HepG2 (cell line): ENCODE data around the gene RNF182. TPM values are rescaled to one million over a fixed set of nuclear protein-coding genes. Genes with fewer than 3 reads are reported as not detected.

Source experiments
- ATAC-seq: fragments of 200-7000 bp; cut with Tn5 transposase; 3 replicates; pipeline ENCODE4 v1.9.1; 2020; ENCODE audit warnings: mild to moderate bottlenecking, moderate library complexity
- BruUV-seq: library from RNA; stranded (reverse); fragments of 400-500 nt; replicated peaks from 2 replicates; lab custom pipeline; 2021; lab: Mats Ljungman, UMichigan
- CTCF ChIA-PET: fragments of 300-600 bp; formaldehyde crosslinking; extraction: SDS; loops from one replicate; lab custom pipeline; 2021; ENCODE audit warnings: low total read pairs, inconsistent platforms, low intra/inter-chr PET ratio; lab: Yijun Ruan, JAX
- POLR2A ChIA-PET: fragments of 350-600 bp; sonication (Branson Sonifier 250); formaldehyde crosslinking; loops from one replicate; lab custom pipeline; 2020; ENCODE audit warnings: antibody characterized with exemption, inconsistent platforms; lab: Yijun Ruan, JAX
- DNase-seq: peaks from one replicate; pipeline ENCODE4 v3.0.0-alpha.2; 2015; ENCODE audit warnings: low spot score
- FAIRE-seq: peaks from 3 replicates; lab custom pipeline; 2011; peaks lifted over from hg19 to GRCh38; lab: Jason Lieb, UNC
- H2AFZ ChIP-seq: one replicate; pipeline ENCODE4 v1.6.1; 2011; ENCODE audit warnings: low read length, inconsistent platforms
- H3K27ac ChIP-seq: fragments of 300-600 bp; 3 replicates; pipeline ENCODE4 v1.8.0; 2011; ENCODE audit warnings: mixed run types, mild to moderate bottlenecking, mixed read lengths, low read length, inconsistent platforms; ENCODE audit not compliant: insufficient read depth; ENCODE audit errors: extremely low read length
- H3K27me3 ChIP-seq, 2 experiments: fragments of 200-600 bp in 1 of 2; 2 replicates in 1 of 2; 3 replicates in 1 of 2; pipeline versions ENCODE4 v1.6.0 to v1.8.0; 2011; ENCODE audit warnings: low read length in 2 of 2, mild to moderate bottlenecking in 2 of 2, moderate library complexity in 2 of 2, inconsistent platforms in 1 of 2; ENCODE audit not compliant: insufficient read depth in 2 of 2, control insufficient read depth in 1 of 2
- H3K36me3 ChIP-seq, 2 experiments: fragments of 200-600 bp in 1 of 2; replicated peaks in 1 of 2; 2 replicates in 1 of 2; 3 replicates in 1 of 2; pipeline versions ENCODE4 v1.5.1 to v1.8.0; 2011; ENCODE audit warnings: low read length in 2 of 2, inconsistent platforms in 1 of 2; ENCODE audit not compliant: insufficient read depth in 2 of 2, control insufficient read depth in 1 of 2
- H3K4me1 ChIP-seq: 2 replicates; pipeline ENCODE4 v1.5.1; 2012; ENCODE audit warnings: low read length, inconsistent platforms; ENCODE audit not compliant: insufficient read depth
- H3K4me2 ChIP-seq: 2 replicates; pipeline ENCODE4 v1.6.0; 2011; ENCODE audit warnings: low read depth, low read length, inconsistent platforms
- H3K4me3 ChIP-seq, 3 experiments: fragments of 200-600 bp in 1 of 3; sonication (generic), shearing (Covaris generic) in 1 of 3; replicated peaks in 1 of 3; 2 replicates each; pipeline ENCODE4 v1.5.1; 2011 to 2016; ENCODE audit warnings: low read length in 3 of 3, inconsistent platforms in 2 of 3, low read depth in 2 of 3, mild to moderate bottlenecking in 2 of 3, control low read depth in 1 of 3, mixed read lengths in 1 of 3; ENCODE audit not compliant: insufficient read depth in 1 of 3
- H3K79me2 ChIP-seq: one replicate; pipeline ENCODE4 v1.6.1; 2011; ENCODE audit warnings: low read length, inconsistent platforms; ENCODE audit not compliant: insufficient read depth
- H3K9ac ChIP-seq: 2 replicates; pipeline ENCODE4 v1.6.0; 2011; ENCODE audit warnings: mild to moderate bottlenecking, low read depth, low read length, inconsistent platforms; ENCODE audit not compliant: insufficient read depth
- H3K9me3 ChIP-seq: 2 replicates; pipeline ENCODE4 v1.5.1; 2012; ENCODE audit warnings: mild to moderate bottlenecking, low read length
- H4K20me1 ChIP-seq: 2 replicates; pipeline ENCODE4 v1.6.0; 2011; ENCODE audit warnings: inconsistent platforms, mild to moderate bottlenecking, low read length, moderate library complexity; ENCODE audit not compliant: insufficient read depth
- E2F5 ChIP-seq: sonication (generic); formaldehyde crosslinking; conservative IDR thresholded peaks from 2 replicates; pipeline ENCODE4 v1.4.0; 2020; ENCODE audit warnings: missing genetic modification reagents
- HCFC1 ChIP-seq: fragments of 150-350 bp; IDR thresholded peaks from 2 replicates; pipeline ENCODE4 v1.6.1; 2014; ENCODE audit warnings: low read depth, low read length
- HMGXB3 ChIP-seq: sonication (generic); formaldehyde crosslinking; IDR thresholded peaks from 2 replicates; pipeline ENCODE4 v1.4.0; 2020; ENCODE audit warnings: missing genetic modification reagents, borderline replicate concordance
- HOXA3 ChIP-seq: sonication (generic); formaldehyde crosslinking; IDR thresholded peaks from 2 replicates; pipeline ENCODE4 v1.5.0; 2020; ENCODE audit warnings: missing genetic modification reagents
- NFE2L1 ChIP-seq: sonication (generic); formaldehyde crosslinking; IDR thresholded peaks from 2 replicates; pipeline ENCODE4 v1.4.0; 2020; ENCODE audit warnings: missing genetic modification reagents, mild to moderate bottlenecking, borderline replicate concordance
- POLR2A ChIP-seq, 2 experiments: IDR thresholded peaks; 2 replicates each; pipeline ENCODE4 v1.6.1; 2011; ENCODE audit warnings: low read depth in 2 of 2, low read length in 2 of 2, mild to moderate bottlenecking in 1 of 2, moderate library complexity in 1 of 2; ENCODE audit not compliant: insufficient read depth in 1 of 2
- PRMT3 ChIP-seq: sonication (generic); formaldehyde crosslinking; IDR thresholded peaks from 2 replicates; pipeline ENCODE4 v1.8.1; 2022; ENCODE audit warnings: low read depth, mild to moderate bottlenecking, moderate library complexity, missing genetic modification reagents, borderline replicate concordance
- RBM39 ChIP-seq: fragments of 200-400 bp; formaldehyde crosslinking; IDR thresholded peaks from one replicate; pipeline ENCODE4 v1.6.1; 2018; ENCODE audit warnings: antibody characterized with exemption, mild to moderate bottlenecking, low read depth, low read length; ENCODE audit not compliant: poor library complexity, severe bottlenecking
- REL ChIP-seq: sonication (generic); formaldehyde crosslinking; conservative IDR thresholded peaks from 2 replicates; pipeline ENCODE4 v1.8.0; 2022; ENCODE audit warnings: mild to moderate bottlenecking, missing genetic modification reagents, moderate library complexity
- SSRP1 ChIP-seq: IDR thresholded peaks from 2 replicates; pipeline ENCODE4 v1.6.1; 2016; ENCODE audit warnings: control low read depth
- THAP9 ChIP-seq: sonication (generic); formaldehyde crosslinking; IDR thresholded peaks from 2 replicates; pipeline ENCODE4; 2020; ENCODE audit warnings: missing genetic modification reagents, mild to moderate bottlenecking, borderline replicate concordance
- TRIM22 ChIP-seq: fragments of 450-650 bp; IDR thresholded peaks from 2 replicates; pipeline ENCODE4 v1.6.1; 2017
- ZNF552 ChIP-seq: sonication (generic); formaldehyde crosslinking; IDR thresholded peaks from 2 replicates; pipeline ENCODE4 v1.9.0; 2022; ENCODE audit warnings: missing genetic modification reagents, mild to moderate bottlenecking, borderline replicate concordance
- ZNF564 ChIP-seq: sonication (generic); formaldehyde crosslinking; IDR thresholded peaks from 2 replicates; pipeline ENCODE4 v1.8.1; 2023; ENCODE audit warnings: mild to moderate bottlenecking, missing genetic modification reagents
- ZNF629 ChIP-seq: sonication (generic); formaldehyde crosslinking; conservative IDR thresholded peaks from 2 replicates; pipeline ENCODE4 v1.5.0; 2020; ENCODE audit warnings: missing genetic modification reagents
- ZNF782 ChIP-seq: sonication (generic); formaldehyde crosslinking; IDR thresholded peaks from 2 replicates; pipeline ENCODE4 v1.4.0; 2020; ENCODE audit warnings: missing genetic modification reagents, mild to moderate bottlenecking, borderline replicate concordance
- WGBS: methylation state at CpG from one replicate; pipeline ENCODE4 v1.1.6; 2017; ENCODE audit warnings: low lambda C conversion rate; 5-methylcytosine and 5-hydroxymethylcytosine counted together
- in situ Hi-C: cut with HindIII; loops from 2 replicates; pipeline ENCODE4 v1.10.0; 2017; ENCODE audit warnings: low pct_unique_long_range_greater_than_20kb; ENCODE audit not compliant: extremely low pct_ligation_motif_present
- intact Hi-C: fragments of 100-400 bp; cut with micrococcal nuclease; formaldehyde crosslinking; loops from one replicate; pipeline ENCODE4 v1.10.0; 2022; ENCODE audit not compliant: unreplicated experiment
- polyA plus RNA-seq, 8 experiments: library from polyadenylated mRNA; depleted of rRNA in 3 of 8; stranded (reverse) in 7 of 8; unstranded in 1 of 8; fragments of >200 nt; fragmentation: Illumina TruSeq in 4 of 8; extraction: Trizol in 4 of 8; gene quantifications; 2 replicates each; pipeline versions ENCODE4 v1.2.1 to v1.2.3, GENCODE V29; 2011 to 2016; ENCODE audit warnings: low read depth in 4 of 8, missing spikeins in 1 of 8, mixed read lengths in 1 of 8; ENCODE audit not compliant: insufficient read depth in 1 of 8
- total RNA-seq, 5 experiments: library from RNA; depleted of rRNA; stranded (reverse); fragments of >200 nt; fragmentation: Illumina TruSeq; extraction: Trizol; gene quantifications; 2 replicates each; pipeline ENCODE4 v1.2.3, GENCODE V29; 2016; ENCODE audit warnings: low read depth in 1 of 5

RNF182 gene
- total and polyA plus RNA-seq, 2 of the 13 experiments (the other 11 are each of a cell fraction or from before 2014, with no cell fraction given): not detected

- no peak for TF ChIP-seq REL (CRISPR knock-in tag)
- TF ChIP-seq PRMT3: no peak
- no peak for TF ChIP-seq E2F5 (CRISPR knock-in tag)
- no peak for TF ChIP-seq ZNF552 (CRISPR knock-in tag)
- TF ChIP-seq RBM39: no peak
- no peak for TF ChIP-seq HOXA3
- TF ChIP-seq ZNF564 (CRISPR knock-in tag): no peak
- no peak for TF ChIP-seq NFE2L1 (CRISPR knock-in tag)
- TF ChIP-seq ZNF782 (CRISPR knock-in tag): no peak
- TF ChIP-seq SSRP1 (CRISPR knock-in tag): no peak
Observed at GRCh38 chr6:13990796-13991195, 66.0 kb downstream of the RNF182 start (continued).

GRCh38 chr6:13991393-13991792, 66.6 kb downstream of the RNF182 start:
- Histone ChIP-seq H4K20me1 (no peaks in the 10 kb centered on the region), H3K4me3 (no peak overlapping the region), H3K9me3 (no peaks in the 10 kb centered on the region), H3K79me2 (no peaks in the 10 kb centered on the region), H2AFZ (no peak overlapping the region), H3K4me1 (no peaks in the 10 kb centered on the region), H3K36me3 (no peaks in the 10 kb centered on the region), H3K4me2 (no peak overlapping the region), H3K27me3 (peaks cover 0 to 21% of the 10 kb centered on the region in 2 experiments; a peak in 3 of 5 replicates), H3K27ac (no peak overlapping the region), H3K9ac (no peak overlapping the region)
- WGBS: 19% methylated on average over 6 of the region's 6 CpGs
- CTCF ChIA-PET: no interaction called here
- ATAC-seq (no peak), DNase-seq (no peak), FAIRE-seq (no peak)
- in situ Hi-C loops (no loop called here), intact Hi-C loops (no loop called here)
- POLR2A ChIA-PET: no interaction called here
- BruUV-seq: no TSS peak
- TF ChIP-seq ZNF629 (CRISPR knock-in tag) (no peak), HCFC1 (no peak), TRIM22 (no peak), HMGXB3 (CRISPR knock-in tag) (no peak), THAP9 (CRISPR knock-in tag) (no peak), POLR2A (IDR thresholded peaks at IDR 0.05; ENCODE audit: insufficient read depth in 1 of 2, low read depth in 2 of 2, low read length in 2 of 2) (no peak)
